Spleen (tissue), 7 donors: ENCODE data around the gene TTN.

ENCODE experiments used
- CTCF ChIP-seq, 11 experiments: fragments of 200-600 bp in 7 of 11; fragments of 450-650 bp in 4 of 11; sonication (generic) in 4 of 11; IDR thresholded peaks in 8 of 11; conservative IDR thresholded peaks in 3 of 11; 1 replicate in 7 of 11; 2 replicates in 4 of 11; pipeline versions ENCODE4 v1.4.0 to v1.8.0; 2016 to 2021; ENCODE audit warnings: antibody characterized with exemption in 11 of 11, inconsistent platforms in 4 of 11, mild to moderate bottlenecking in 1 of 11
- POLR2A ChIP-seq, 3 donors: fragments of 450-650 bp; IDR thresholded peaks; one replicate each; pipeline ENCODE4 v1.5.1; 2017; ENCODE audit warnings: antibody characterized with exemption in 3 of 3, mild to moderate bottlenecking in 1 of 3
- POLR2AphosphoS5 ChIP-seq, 3 donors: sonication (generic); formaldehyde crosslinking; IDR thresholded peaks; one replicate each; pipeline ENCODE4 v1.5.1; 2017; ENCODE audit warnings: antibody characterized with exemption in 3 of 3
- donor health status: DM: no; HTN: no; CAD: no; lungs with moderate emphysema.
- donor health status: DM: no; HTN: no; CAD: no.
- donor health status: DM: no; HTN: no; CAD: no.

GRCh38 chr2:178715366-178715765, 91.9 kb downstream of the TTN start:
- TF ChIP-seq POLR2A (IDR thresholded peaks at IDR 0.05): no peak
- TF ChIP-seq POLR2AphosphoS5 (IDR thresholded peaks at IDR 0.05): no peak
- no peak for TF ChIP-seq CTCF (IDR thresholded peaks at IDR 0.05 in 8 of 11, conservative IDR thresholded peaks at IDR 0.05 in 3 of 11)
